Rectal smooth muscle tissue (tissue), 1 donor: ENCODE results near the gene HCAR2.
"Not testable (repeated sequence)": the region's sequence is repeated elsewhere in the genome, so short reads cannot be mapped to it uniquely, and the experiment has no call there.

Experiments
- H3K27ac ChIP-seq: one replicate; pipeline ENCODE4 v1.7.0; 2013; ENCODE audit warnings: low read depth, low read length, inconsistent platforms
- H3K27me3 ChIP-seq: one replicate; pipeline ENCODE4 v1.7.0; 2013; ENCODE audit warnings: low read length; ENCODE audit not compliant: control insufficient read depth, insufficient read depth
- H3K36me3 ChIP-seq: one replicate; pipeline ENCODE4 v1.7.0; 2013; ENCODE audit warnings: low read length; ENCODE audit not compliant: control insufficient read depth, insufficient read depth
- H3K4me1 ChIP-seq: one replicate; pipeline ENCODE4 v1.7.0; 2013; ENCODE audit warnings: low read length; ENCODE audit not compliant: control insufficient read depth, insufficient read depth
- H3K4me3 ChIP-seq: one replicate; pipeline ENCODE4 v1.7.0; 2013; ENCODE audit warnings: low read length
- H3K9ac ChIP-seq: one replicate; pipeline ENCODE4 v1.7.0; 2013; ENCODE audit warnings: low read length

Gene HCAR2

DNA sequence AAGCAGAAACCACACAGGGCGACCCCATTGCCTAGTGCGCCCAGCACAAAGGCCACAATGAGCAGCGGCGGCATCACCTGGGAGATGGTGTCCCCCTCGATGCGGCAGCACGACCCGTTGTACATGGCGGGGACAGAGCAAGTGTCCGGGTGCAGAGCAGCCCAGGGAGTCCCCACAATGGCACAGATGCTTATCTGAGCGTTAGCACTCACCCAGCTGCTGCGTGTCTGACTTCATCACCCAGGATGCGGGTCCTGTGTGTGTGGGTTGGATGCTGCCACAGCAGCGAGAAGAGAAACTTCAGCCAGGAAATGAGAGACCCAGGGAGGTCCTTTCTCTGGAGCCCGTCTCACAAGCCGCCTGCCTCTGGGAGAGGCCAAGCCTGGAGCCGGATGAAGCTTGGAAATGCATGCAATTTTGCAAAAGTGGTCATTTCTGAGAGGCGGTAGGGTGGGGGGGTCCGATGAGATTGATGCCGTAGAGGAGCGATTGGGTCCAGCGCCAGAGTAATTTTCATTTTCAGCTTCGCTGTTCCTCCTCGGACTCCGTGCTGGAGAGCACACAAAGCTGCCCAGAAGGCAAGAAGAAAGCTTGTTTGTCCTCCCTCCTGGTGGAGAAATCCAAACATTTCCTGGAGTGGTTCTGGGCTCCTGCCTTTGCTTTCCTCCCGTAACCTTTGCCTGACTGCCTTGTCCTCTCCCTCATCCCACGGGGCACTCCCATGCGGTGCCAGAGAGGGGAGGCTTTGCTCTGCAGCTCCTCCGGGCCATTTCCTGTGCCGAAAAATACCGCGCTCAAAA, 27.3 kb upstream of the HCAR2 start, which contains the start of gene HCAR1:
Gene HCAR1 (minus strand): TSS at position 630 of the 800 bp plus-strand sequence. CDS start 505 bp downstream, at position 125.
- Histone ChIP-seq H3K4me3 (no peak within 1 kb of the TSS), H3K27me3 (no peaks in the 10 kb centered on the region), H3K36me3 (no peaks in the 10 kb centered on the region), H3K27ac (no peak within 1 kb of the TSS), H3K9ac (no peak within 1 kb of the TSS), H3K4me1 (no peaks in the 10 kb centered on the region)

DNA sequence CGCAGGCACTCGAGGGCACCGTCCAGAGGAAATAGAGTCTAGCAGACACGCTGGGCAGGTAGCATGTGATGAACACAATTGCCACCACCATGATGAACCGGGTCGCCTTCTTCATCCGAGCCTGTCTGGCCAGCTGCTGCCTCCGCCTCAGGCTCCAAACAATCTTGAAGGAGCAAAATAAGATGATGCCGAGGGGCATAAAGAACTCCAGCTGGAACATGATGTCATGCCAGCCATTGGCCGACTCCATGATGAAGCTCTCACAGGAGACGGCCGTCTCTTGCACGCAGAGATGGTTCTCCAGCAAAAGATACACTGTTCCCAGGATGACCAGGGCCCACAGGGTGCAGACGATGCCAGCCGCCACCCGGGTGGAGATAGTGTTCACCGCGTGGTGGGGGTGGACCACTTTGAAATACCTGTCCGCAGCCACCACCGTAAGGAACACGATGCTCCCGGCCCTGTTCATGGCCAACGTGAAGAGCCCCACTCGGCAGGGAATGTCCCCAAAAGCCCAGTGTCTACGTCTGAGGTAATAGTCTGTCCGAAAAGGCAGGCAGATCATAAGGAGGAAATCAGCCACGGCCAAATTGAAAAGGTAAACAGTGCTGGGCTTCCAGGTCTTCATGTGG, 26.5 kb upstream of the HCAR2 start:
- Histone ChIP-seq H3K27ac (no peak overlapping the region), H3K4me1 (no peaks in the 10 kb centered on the region), H3K27me3 (no peaks in the 10 kb centered on the region), H3K9ac (no peak overlapping the region), H3K36me3 (no peaks in the 10 kb centered on the region), H3K4me3 (no peak overlapping the region)

DNA sequence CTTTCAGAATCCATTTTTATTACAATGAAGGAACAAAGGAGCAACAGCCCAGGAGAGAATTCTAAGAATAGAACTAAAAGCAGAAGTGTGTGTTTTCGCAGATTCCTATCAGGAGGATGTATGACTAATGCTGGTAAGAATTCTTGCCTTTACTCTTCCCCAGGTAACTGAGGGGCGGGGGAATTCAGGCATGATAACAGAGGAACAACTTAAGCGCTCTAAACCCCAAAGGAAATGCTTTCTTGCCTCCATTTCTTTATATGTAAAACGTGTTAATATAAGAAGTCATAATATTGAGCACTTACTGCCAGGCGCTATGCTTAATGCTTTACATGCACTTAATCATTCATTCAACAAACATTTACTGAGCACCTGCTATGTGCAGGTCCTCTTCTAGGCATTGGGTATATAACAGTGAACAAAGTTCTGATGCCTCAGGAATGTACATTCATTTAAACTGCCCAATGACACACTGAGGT, 23.0 kb upstream of the HCAR2 start:
- H3K4me3 ChIP-seq: no peak overlapping the region
- no peak overlapping the region for H3K9ac ChIP-seq
- H3K4me1 ChIP-seq: no peaks in the 10 kb centered on the region
- no peaks in the 10 kb centered on the region for H3K36me3 ChIP-seq
- no peak overlapping the region for H3K27ac ChIP-seq
- no peaks in the 10 kb centered on the region for H3K27me3 ChIP-seq

DNA sequence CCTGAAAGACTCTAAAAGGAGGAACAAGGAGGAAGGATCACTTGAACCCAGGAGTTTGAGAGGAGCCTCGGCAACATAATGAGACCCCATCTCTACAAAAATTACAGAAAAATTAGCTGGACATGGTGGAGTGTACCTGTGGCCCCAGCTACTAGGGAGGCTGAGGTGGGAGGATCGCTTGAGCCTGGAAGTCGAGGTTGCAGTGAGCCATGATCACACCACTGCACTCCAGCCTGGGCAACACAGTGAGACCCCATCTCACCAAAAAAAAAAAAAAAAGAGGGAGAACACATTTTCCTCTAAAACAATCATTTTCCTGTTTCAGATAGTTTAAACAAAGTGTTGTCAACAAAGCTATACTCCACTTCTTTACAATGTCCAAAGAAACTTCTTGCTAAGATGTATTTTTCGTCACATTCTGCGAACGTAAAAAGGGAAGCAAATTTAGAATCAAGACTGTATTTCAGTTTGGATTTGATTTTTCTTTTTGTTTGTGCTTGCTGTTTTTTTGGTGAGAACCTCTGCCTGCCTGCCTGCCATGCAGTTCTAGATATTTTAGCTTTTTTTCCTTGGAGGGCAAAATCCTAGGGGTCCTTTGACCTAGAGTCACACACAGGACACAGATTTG, 22.4 kb upstream of the HCAR2 start:
- Histone ChIP-seq H3K36me3 (no peaks in the 10 kb centered on the region), H3K27me3 (no peaks in the 10 kb centered on the region), H3K9ac (no peak overlapping the region), H3K4me3 (no peak overlapping the region), H3K4me1 (no peaks in the 10 kb centered on the region), H3K27ac (no peak overlapping the region)

DNA sequence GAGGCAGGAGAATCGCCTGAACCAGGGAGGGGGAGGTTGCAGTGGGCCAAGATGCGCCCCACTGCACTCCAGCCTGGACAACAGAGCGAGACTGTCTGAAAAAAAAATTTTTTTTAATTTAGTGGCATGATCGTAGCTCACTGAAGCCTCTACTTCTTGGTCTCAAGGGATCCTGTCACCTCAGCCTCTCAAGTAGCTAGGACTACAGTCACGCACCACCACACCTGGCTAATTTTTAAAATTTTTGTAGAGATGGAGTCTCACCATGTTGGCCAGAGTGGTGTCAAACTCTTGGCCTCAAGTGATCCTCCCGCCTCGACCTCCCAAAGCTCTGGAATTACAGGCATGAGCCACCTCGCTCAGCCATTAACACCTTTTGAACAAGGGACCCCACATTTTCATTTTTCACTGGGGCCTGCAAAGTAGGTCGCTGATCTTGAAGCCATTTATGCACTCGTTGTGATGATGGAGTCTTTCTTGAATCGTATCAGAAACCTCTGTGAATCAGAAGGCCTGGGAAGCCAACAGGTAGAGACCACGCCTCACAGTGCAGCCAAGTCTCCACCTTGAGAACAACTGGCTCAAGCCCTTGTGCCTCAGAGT, 21.6 kb upstream of the HCAR2 start:
- H3K4me1 ChIP-seq: no peaks in the 10 kb centered on the region
- no peaks in the 10 kb centered on the region for H3K27me3 ChIP-seq
- no peak overlapping the region for H3K9ac ChIP-seq
- H3K27ac ChIP-seq: no peak overlapping the region
- H3K4me3 ChIP-seq: no peak overlapping the region
- no peaks in the 10 kb centered on the region for H3K36me3 ChIP-seq

DNA sequence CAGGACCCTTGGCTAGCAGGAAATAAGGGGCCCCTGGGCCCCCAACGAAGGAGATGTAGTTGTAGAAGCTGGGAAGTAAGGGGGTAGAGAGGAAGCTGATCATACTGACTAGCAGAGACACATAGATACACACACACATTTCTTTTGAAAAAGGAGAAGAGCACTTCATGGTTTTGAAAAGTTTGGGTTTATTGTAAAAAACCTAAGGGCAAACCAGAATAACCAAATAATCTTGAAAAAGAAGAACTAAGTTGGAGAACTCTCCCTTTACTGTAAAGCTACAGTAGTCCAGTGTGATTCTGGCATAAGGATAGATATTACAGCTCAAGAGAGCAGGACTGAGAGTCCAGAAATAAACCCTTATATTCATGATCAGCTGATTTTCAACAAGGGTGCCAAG, 19.2 kb upstream of the HCAR2 start:
- no peaks in the 10 kb centered on the region for H3K4me1 ChIP-seq
- no peaks in the 10 kb centered on the region for H3K27me3 ChIP-seq
- no peaks in the 10 kb centered on the region for H3K36me3 ChIP-seq
- H3K9ac ChIP-seq: no peak overlapping the region
- no peak overlapping the region for H3K4me3 ChIP-seq
- H3K27ac ChIP-seq: no peak overlapping the region

DNA sequence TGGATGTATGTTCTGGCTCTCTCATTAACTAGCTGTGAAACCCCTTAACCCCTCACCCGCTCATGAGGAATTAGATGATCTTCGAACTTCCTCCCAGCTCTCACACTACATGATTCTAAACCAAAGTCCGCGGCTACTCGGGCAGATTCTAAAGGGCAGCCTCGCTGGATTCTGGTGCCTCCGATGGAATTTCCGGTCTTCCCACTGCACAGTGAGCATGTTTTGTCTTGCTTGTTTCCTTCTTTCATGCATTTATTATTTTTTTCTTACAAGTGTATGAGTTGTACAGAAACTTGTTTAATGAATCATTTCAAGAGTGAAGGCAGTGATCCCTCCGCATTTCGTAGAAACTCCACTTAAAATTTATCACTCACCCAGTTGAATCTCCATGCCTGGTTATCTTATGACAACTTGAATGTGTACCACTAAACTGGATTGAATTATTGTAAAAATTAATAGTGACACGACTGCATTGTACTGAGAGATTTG, 17.9 kb upstream of the HCAR2 start:
- H3K4me1 ChIP-seq: no peaks in the 10 kb centered on the region
- H3K27ac ChIP-seq: no peak overlapping the region
- H3K27me3 ChIP-seq: no peaks in the 10 kb centered on the region
- H3K4me3 ChIP-seq: no peak overlapping the region
- H3K9ac ChIP-seq: no peak overlapping the region
- H3K36me3 ChIP-seq: no peaks in the 10 kb centered on the region

DNA sequence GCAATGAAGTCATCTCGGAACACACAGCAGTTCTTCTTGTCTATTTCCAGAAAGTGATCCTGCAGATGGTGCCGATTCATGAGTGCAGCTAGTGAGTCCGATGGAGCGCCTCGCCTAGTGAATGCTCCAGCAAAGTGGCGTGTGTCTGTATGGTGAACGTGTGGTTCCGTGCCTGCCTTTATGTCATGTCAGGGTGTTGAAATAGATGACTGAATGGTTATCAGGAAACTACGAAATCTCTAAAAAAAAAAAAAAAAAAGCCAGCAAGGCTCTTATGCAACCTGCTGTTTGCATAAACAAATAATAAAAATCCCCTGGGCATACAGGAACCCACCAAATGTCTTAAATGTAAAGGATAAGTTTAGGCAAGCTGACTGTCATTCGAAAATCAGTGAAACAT, 13.5 kb upstream of the HCAR2 start, which contains the start of gene HCAR3:
Gene HCAR3 (minus strand): TSS at position 154 of the 400 bp plus-strand sequence. CDS start 74 bp downstream, at position 80.
- H3K4me1 ChIP-seq, H3K4me3 ChIP-seq, H3K9ac ChIP-seq, H3K27me3 ChIP-seq, H3K36me3 ChIP-seq, H3K27ac ChIP-seq: not testable (repeated sequence)

DNA sequence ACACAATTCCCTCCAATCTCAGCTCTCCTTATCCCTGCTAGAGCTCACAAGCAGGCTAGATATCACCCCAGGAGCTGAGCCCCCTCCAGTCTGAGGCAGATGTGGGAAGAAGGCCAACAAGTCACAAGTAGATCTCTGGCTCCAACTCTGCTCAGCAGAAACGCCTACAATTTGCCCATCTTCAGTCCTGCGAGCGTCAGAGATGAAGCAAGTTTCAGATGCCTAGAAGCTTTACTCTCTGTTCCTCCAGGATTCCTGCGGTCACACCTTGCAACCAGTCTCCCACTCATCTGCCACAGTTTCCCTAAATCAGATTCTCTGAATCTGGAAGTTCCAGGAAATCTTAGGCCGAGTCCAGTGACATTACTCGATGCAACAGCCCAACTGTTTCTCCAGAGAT, 12.1 kb upstream of the HCAR2 start:
- H3K27ac ChIP-seq, H3K4me3 ChIP-seq, H3K9ac ChIP-seq, H3K36me3 ChIP-seq, H3K4me1 ChIP-seq, H3K27me3 ChIP-seq: not testable (repeated sequence)

DNA sequence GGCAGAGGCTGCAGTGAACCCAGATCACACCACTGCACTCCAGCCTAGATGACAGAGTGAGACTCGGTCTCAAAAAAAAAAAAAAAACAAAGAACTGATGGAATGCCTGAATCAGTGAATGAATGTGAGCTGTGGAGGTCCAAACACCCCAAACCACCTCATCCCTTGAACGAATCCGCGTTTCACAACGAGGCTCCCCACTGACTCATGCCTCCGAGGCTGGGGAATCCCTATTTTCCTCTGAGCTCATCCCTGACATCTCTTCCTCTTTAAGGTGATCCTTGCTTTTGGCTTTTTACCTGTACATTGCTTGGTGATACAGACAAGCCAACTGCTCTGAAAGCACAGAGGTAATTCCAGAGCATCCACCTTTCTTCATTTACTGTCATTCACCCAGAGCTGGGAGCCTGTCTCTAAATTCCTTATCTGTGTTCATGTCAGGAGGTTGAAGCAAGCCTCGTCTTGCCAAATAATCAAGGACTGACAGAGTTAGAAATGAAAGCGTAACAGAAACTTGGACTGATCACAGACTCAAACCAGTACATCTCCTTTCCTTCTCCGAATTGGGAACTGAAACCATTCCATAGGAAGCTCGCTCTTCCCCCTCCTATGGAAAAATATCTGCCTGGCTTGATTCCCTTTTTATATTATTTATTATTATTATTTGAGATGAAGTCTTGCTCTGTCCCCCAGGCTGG, 10.5 kb upstream of the HCAR2 start:
- not testable (repeated sequence) for H3K9ac ChIP-seq, H3K27me3 ChIP-seq, H3K4me1 ChIP-seq, H3K27ac ChIP-seq, H3K4me3 ChIP-seq, H3K36me3 ChIP-seq

DNA sequence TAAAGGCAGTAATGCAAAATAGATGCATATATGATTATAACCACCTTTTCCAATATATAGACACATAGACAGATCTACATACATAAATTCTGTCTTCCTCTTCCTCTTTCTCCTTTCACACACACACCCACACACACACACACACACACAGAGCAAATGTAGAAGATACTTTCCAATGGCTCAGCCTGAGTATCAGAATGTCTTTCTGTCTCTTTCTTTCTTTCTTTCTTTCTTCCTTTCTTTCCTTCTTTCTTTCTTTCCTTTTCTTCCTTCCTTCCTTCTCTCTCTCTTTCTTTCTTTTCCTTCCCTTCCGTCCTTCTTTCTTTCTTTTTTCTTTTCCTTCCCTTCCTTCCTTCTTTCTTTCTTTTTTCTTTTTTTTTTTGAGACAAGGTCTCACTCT, 8.1 kb upstream of the HCAR2 start:
- not testable (repeated sequence) for H3K9ac ChIP-seq, H3K27me3 ChIP-seq, H3K4me3 ChIP-seq, H3K4me1 ChIP-seq, H3K36me3 ChIP-seq, H3K27ac ChIP-seq

DNA sequence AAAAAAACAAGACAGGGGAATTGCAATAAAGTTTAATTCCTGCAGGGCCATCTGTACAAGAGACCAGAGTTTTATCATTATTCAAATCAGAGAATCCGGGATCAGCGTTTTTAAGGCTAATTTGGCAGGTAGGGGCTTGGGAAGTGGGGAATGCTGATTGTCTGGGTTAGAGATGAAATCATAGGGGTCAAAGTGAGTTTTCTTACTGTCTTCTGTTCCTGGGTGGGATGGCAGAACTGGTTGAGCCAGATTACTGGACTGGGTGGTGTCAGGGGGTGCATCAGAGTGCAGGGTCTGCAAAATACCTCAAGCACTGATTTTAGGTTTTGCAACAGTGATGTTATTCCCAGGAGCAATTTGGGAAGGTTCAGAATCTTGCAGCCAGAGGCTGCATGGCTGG, 7.2 kb upstream of the HCAR2 start:
- not testable (repeated sequence) for H3K9ac ChIP-seq, H3K4me3 ChIP-seq, H3K27me3 ChIP-seq, H3K27ac ChIP-seq, H3K36me3 ChIP-seq, H3K4me1 ChIP-seq
